Measurements from ENCODE around the gene C21orf58. TPM values are rescaled to one million over a fixed set of nuclear protein-coding genes. Genes with fewer than 3 reads are reported as not detected.

Gene C21orf58
- total and polyA plus RNA-seq, 2 experiments from 2014 or later: 17.7 to 23.9 TPM

GRCh38 chr21:46354518-46354917, 30.8 kb upstream of the C21orf58 start:
- Histone ChIP-seq H4K20me1 (replicated peaks; ENCODE audit: insufficient read depth) (no peaks in the 10 kb centered on the region; the same call in 1 of the 2 replicates), H3K36me3 (ENCODE audit: insufficient read depth) (peaks cover 22% of the 10 kb centered on the region), H3K9me2 (ENCODE audit: insufficient read depth) (no peaks in the 10 kb centered on the region), H2AFZ (no peak overlapping the region), H3K4me1 (ENCODE audit: insufficient read depth) (no peaks in the 10 kb centered on the region), H3F3A (replicated peaks; ENCODE audit: low read depth) (no peaks in the 10 kb centered on the region), H3K79me2 (replicated peaks; ENCODE audit: insufficient read depth) (no peaks in the 10 kb centered on the region), H3K4me2 (no peak overlapping the region), H3K27me3 (ENCODE audit: insufficient read depth) (no peaks in the 10 kb centered on the region), H3K4me3 (no peak overlapping the region), H3K27ac (ENCODE audit: low read depth) (no peak overlapping the region)
- peaks cover 12% of the 10 kb centered on the region for H3K27me3 Mint-ChIP-seq (ENCODE audit: insufficient read depth, low read depth, poor library complexity)
- no peak overlapping the region for H3K27ac Mint-ChIP-seq
- no peaks in the 10 kb centered on the region for H3K9me3 Mint-ChIP-seq
- no peak overlapping the region for H3K4me3 Mint-ChIP-seq
- DNase-seq (ENCODE audit: low spot score) (no peak), ATAC-seq (no peak)
- TF ChIP-seq NANOG (IDR thresholded peaks at IDR 0.05; ENCODE audit: borderline replicate concordance) (no peak), REST (IDR thresholded peaks at IDR 0.05; ENCODE audit: unreplicated experiment) (no peak), ZNF462 (CRISPR knock-in tag; IDR thresholded peaks at IDR 0.05) (no peak), ZNF114 (CRISPR knock-in tag; IDR thresholded peaks at IDR 0.05) (no peak), EZH2phosphoT487 (IDR thresholded peaks at IDR 0.05; ENCODE audit: unreplicated experiment) (no peak), EZH2 (IDR thresholded peaks at IDR 0.05; ENCODE audit: low read depth, unreplicated experiment) (no peak), STAT1 (IDR thresholded peaks at IDR 0.05; ENCODE audit: unreplicated experiment) (no peak), JUNB (IDR thresholded peaks at IDR 0.05; ENCODE audit: unreplicated experiment) (no peak), POLR2AphosphoS5 (IDR thresholded peaks at IDR 0.05; ENCODE audit: low read depth) (no peak), CTCF (conservative IDR thresholded peaks at IDR 0.05; ENCODE audit: low read depth in 2 of 2) (no peak), CREB1 (CRISPR knock-in tag; IDR thresholded peaks at IDR 0.05; ENCODE audit: low read depth) (no peak), ETS1 (IDR thresholded peaks at IDR 0.05) (no peak), ZNF331 (CRISPR knock-in tag; IDR thresholded peaks at IDR 0.05; ENCODE audit: low read depth) (no peak)
- peaks cover 61% of the 10 kb centered on the region for H3K36me3 Mint-ChIP-seq (ENCODE audit: low read depth)
- H3K4me1 Mint-ChIP-seq: no peaks in the 10 kb centered on the region

Measured in GM23338 (cell line).